ENCODE measurements around the gene PRRX2. TPM values are rescaled to one million over a fixed set of nuclear protein-coding genes. Genes with fewer than 3 reads are reported as not detected.

Gene PRRX2
- total and polyA plus RNA-seq, 2 donors (not counting 1 experiment from before 2014, with no cell fraction given): not detected

GRCh38 chr9:129675620-129676019, 10.2 kb downstream of the PRRX2 start:
- H4K20me1 ChIP-seq (ENCODE audit: control insufficient read depth, insufficient read depth, low read length, poor library complexity, severe bottlenecking): no peaks in the 10 kb centered on the region

GRCh38 chr9:129676287-129676686, 10.8 kb downstream of the PRRX2 start:
- 78% methylated on average over 4 of the region's 4 CpGs for WGBS (ENCODE audit: insufficient coverage)
- ATAC-seq (ENCODE audit: low read depth) (no peak), DNase-seq (no peak)
- H3K9me3 ChIP-seq (ENCODE audit: control extremely low read depth in 1 of 3, control insufficient read depth in 2 of 3, insufficient read depth in 1 of 3, low read length in 2 of 3): peaks cover 0 to 6% (median 0%) of the 10 kb centered on the region in 3 donors
- POLR2A ChIA-PET: no interaction called here
- Mint-ChIP-seq H3K4me3 (no peak overlapping the region), H3K9me3 (ENCODE audit: insufficient read depth) (no peaks in the 10 kb centered on the region), H3K27me3 (peaks cover 17% of the 10 kb centered on the region), H3K27ac (no peak overlapping the region), H3K4me1 (no peaks in the 10 kb centered on the region)
- CTCF ChIA-PET: no interaction called here
- no peaks in the 10 kb centered on the region for H3K79me2 ChIP-seq (ENCODE audit: control insufficient read depth, insufficient read depth, low read length)
- no peak overlapping the region for H3K9ac ChIP-seq (ENCODE audit: low read length)
- intact Hi-C loops (cut with micrococcal nuclease): no loop called here
- TF ChIP-seq CTCF (IDR thresholded peaks at IDR 0.05) (no peak), EZH2 (IDR thresholded peaks at IDR 0.05; ENCODE audit: borderline replicate concordance, insufficient read depth, low read depth, low read length, poor library complexity, severe bottlenecking) (no peak)
- no peak overlapping the region for H2AFZ ChIP-seq (ENCODE audit: insufficient read depth, low read depth, low read length, poor library complexity, severe bottlenecking)
- no peaks in the 10 kb centered on the region for H4K20me1 ChIP-seq (ENCODE audit: control insufficient read depth, insufficient read depth, low read length, poor library complexity, severe bottlenecking)
- H3K36me3 ChIP-seq (replicated peaks in 1 of 2; ENCODE audit: control extremely low read depth in 1 of 2, control insufficient read depth in 1 of 2, extremely low read depth in 1 of 2, insufficient read depth in 2 of 2, low read length in 1 of 2): no peaks in the 10 kb centered on the region
- H3K4me1 ChIP-seq (ENCODE audit: control insufficient read depth in 2 of 2, insufficient read depth in 2 of 2, low read length in 2 of 2): no peaks in the 10 kb centered on the region
- H3K27ac ChIP-seq (ENCODE audit: low read length in 2 of 2): no peak overlapping the region
- H3K4me3 ChIP-seq (ENCODE audit: control extremely low read depth in 1 of 5, extremely low read depth in 1 of 5, insufficient read depth in 1 of 5, low read depth in 2 of 5, low read length in 4 of 5): no peak overlapping the region
- peaks cover 0 to 14% (median 1%) of the 10 kb centered on the region in 4 experiments for H3K27me3 ChIP-seq (replicated peaks in 1 of 4; ENCODE audit: control extremely low read depth in 1 of 4, control insufficient read depth in 3 of 4, insufficient read depth in 4 of 4, low read length in 3 of 4)
- no peak overlapping the region for H3K4me2 ChIP-seq (replicated peaks; ENCODE audit: low read depth, low read length, poor library complexity, severe bottlenecking)

More at GRCh38 chr9:129675620-129676019, 10.2 kb downstream of the PRRX2 start:
- H3K4me2 ChIP-seq (replicated peaks; ENCODE audit: low read depth, low read length, poor library complexity, severe bottlenecking): no peak overlapping the region
- Mint-ChIP-seq H3K27ac (no peak overlapping the region), H3K9me3 (ENCODE audit: insufficient read depth) (no peaks in the 10 kb centered on the region), H3K27me3 (peaks cover 12% of the 10 kb centered on the region), H3K4me3 (no peak overlapping the region), H3K4me1 (no peaks in the 10 kb centered on the region)
- H3K9ac ChIP-seq (ENCODE audit: low read length): no peak overlapping the region
- intact Hi-C loops (cut with micrococcal nuclease): no loop called here
- POLR2A ChIA-PET: no interaction called here
- H3K4me3 ChIP-seq (ENCODE audit: control extremely low read depth in 1 of 5, extremely low read depth in 1 of 5, insufficient read depth in 1 of 5, low read depth in 2 of 5, low read length in 4 of 5): no peak overlapping the region
- 88% methylated on average over 27 of the region's 27 CpGs for WGBS (ENCODE audit: insufficient coverage)
- H3K4me1 ChIP-seq (ENCODE audit: control insufficient read depth in 2 of 2, insufficient read depth in 2 of 2, low read length in 2 of 2): no peaks in the 10 kb centered on the region
- no peak for TF ChIP-seq CTCF (IDR thresholded peaks at IDR 0.05)
- TF ChIP-seq EZH2 (IDR thresholded peaks at IDR 0.05; ENCODE audit: borderline replicate concordance, insufficient read depth, low read depth, low read length, poor library complexity, severe bottlenecking): no peak
- peaks cover 0 to 14% (median 1%) of the 10 kb centered on the region in 4 experiments for H3K27me3 ChIP-seq (replicated peaks in 1 of 4; ENCODE audit: control extremely low read depth in 1 of 4, control insufficient read depth in 3 of 4, insufficient read depth in 4 of 4, low read length in 3 of 4)
- DNase-seq: no peak
- H2AFZ ChIP-seq (ENCODE audit: insufficient read depth, low read depth, low read length, poor library complexity, severe bottlenecking): no peak overlapping the region
- no peaks in the 10 kb centered on the region for H3K79me2 ChIP-seq (ENCODE audit: control insufficient read depth, insufficient read depth, low read length)
- H3K27ac ChIP-seq (ENCODE audit: low read length in 2 of 2): no peak overlapping the region
- peaks cover 0 to 6% (median 0%) of the 10 kb centered on the region in 3 donors for H3K9me3 ChIP-seq (ENCODE audit: control extremely low read depth in 1 of 3, control insufficient read depth in 2 of 3, insufficient read depth in 1 of 3, low read length in 2 of 3)
- CTCF ChIA-PET: no interaction called here
- no peak for ATAC-seq (ENCODE audit: low read depth)
- no peaks in the 10 kb centered on the region for H3K36me3 ChIP-seq (replicated peaks in 1 of 2; ENCODE audit: control extremely low read depth in 1 of 2, control insufficient read depth in 1 of 2, extremely low read depth in 1 of 2, insufficient read depth in 2 of 2, low read length in 1 of 2)
